WTC11 (cell line): ENCODE data around the gene MTM1. TPM values are rescaled to one million over a fixed set of nuclear protein-coding genes. Genes with fewer than 3 reads are reported as not detected.

ENCODE experiments used
- ATAC-seq: fragments of 200-7000 bp; cut with Tn5 transposase; 2 replicates; pipeline ENCODE4 v1.10.0; 2021; ENCODE audit warnings: mild to moderate bottlenecking, moderate library complexity
- CTCF ChIA-PET: fragments of 300-600 bp; sonication (Branson Sonifier 250); formaldehyde crosslinking; loops from one replicate; lab custom pipeline; 2021; ENCODE audit warnings: antibody characterized with exemption; lab: Charles Lee
- POLR2A ChIA-PET: fragments of 350-600 bp; sonication (Branson Sonifier 250); formaldehyde crosslinking; loops from one replicate; lab custom pipeline; 2021; ENCODE audit warnings: antibody characterized with exemption; lab: Charles Lee
- DNase-seq: peaks from one replicate; pipeline ENCODE4 v3.0.0; 2021; ENCODE audit warnings: low spot score
- H3K27ac Mint-ChIP-seq: 2 replicates; pipeline ENCODE4 v1.8.0; 2021; ENCODE audit warnings: mixed read lengths
- H3K27me3 Mint-ChIP-seq: 2 replicates; pipeline ENCODE4 v1.8.0; 2021; ENCODE audit warnings: low read depth, mild to moderate bottlenecking, moderate library complexity, mixed read lengths
- H3K36me3 Mint-ChIP-seq: 2 replicates; pipeline ENCODE4 v1.8.0; 2021; ENCODE audit warnings: mixed read lengths
- H3K4me1 Mint-ChIP-seq: 2 replicates; pipeline ENCODE4 v1.8.0; 2022; ENCODE audit warnings: mixed read lengths
- H3K4me3 Mint-ChIP-seq: 2 replicates; pipeline ENCODE4 v1.8.0; 2021; ENCODE audit warnings: mild to moderate bottlenecking, moderate library complexity, mixed read lengths
- H3K9me3 Mint-ChIP-seq: 2 replicates; pipeline ENCODE4 v1.8.0; 2021; ENCODE audit warnings: mixed read lengths
- CDX4 ChIP-seq: fragments of 250-450 bp; sonication (Bioruptor Pico); IDR thresholded peaks from 2 replicates; pipeline ENCODE4 v1.9.0; 2021; ENCODE audit warnings: moderate library complexity, mild to moderate bottlenecking, inconsistent platforms, borderline replicate concordance
- CTCF ChIP-seq: fragments of 200-600 bp; IDR thresholded peaks from 2 replicates; pipeline ENCODE4 v1.8.0; 2022; ENCODE audit warnings: antibody characterized with exemption
- EMX1 ChIP-seq: fragments of 250-450 bp; sonication (Bioruptor Pico); IDR thresholded peaks from 2 replicates; pipeline ENCODE4 v1.8.0; 2021; ENCODE audit warnings: mild to moderate bottlenecking
- ETV6 ChIP-seq: sonication (generic); formaldehyde crosslinking; IDR thresholded peaks from 2 replicates; pipeline ENCODE4 v1.8.1; 2022; ENCODE audit warnings: mild to moderate bottlenecking, missing genetic modification reagents
- FOXK1 ChIP-seq: sonication (generic); formaldehyde crosslinking; IDR thresholded peaks from 2 replicates; pipeline ENCODE4 v1.8.0; 2022; ENCODE audit warnings: mild to moderate bottlenecking, moderate library complexity, missing genetic modification reagents
- GRHL2 ChIP-seq: fragments of 250-450 bp; sonication (Bioruptor Pico); IDR thresholded peaks from 2 replicates; pipeline ENCODE4 v1.8.0; 2022; ENCODE audit warnings: mild to moderate bottlenecking, moderate library complexity; ENCODE audit not compliant: insufficient replicate concordance, severe bottlenecking
- PRDM15 ChIP-seq: sonication (generic); formaldehyde crosslinking; IDR thresholded peaks from 2 replicates; pipeline ENCODE4 v1.8.0; 2022; ENCODE audit warnings: missing genetic modification reagents
- ZNF219 ChIP-seq: sonication (generic); formaldehyde crosslinking; IDR thresholded peaks from 2 replicates; pipeline ENCODE4 v1.8.0; 2023; ENCODE audit warnings: missing genetic modification reagents, mild to moderate bottlenecking, borderline replicate concordance
- ZNF232 ChIP-seq: sonication (generic); formaldehyde crosslinking; IDR thresholded peaks from 2 replicates; pipeline ENCODE4 v1.8.0; 2022; ENCODE audit warnings: mild to moderate bottlenecking, missing genetic modification reagents
- ZNF263 ChIP-seq: sonication (generic); formaldehyde crosslinking; IDR thresholded peaks from 2 replicates; pipeline ENCODE4 v1.8.1; 2022; ENCODE audit warnings: low read depth, mild to moderate bottlenecking, moderate library complexity, missing genetic modification reagents
- ZNF396 ChIP-seq: fragments of 250-450 bp; sonication (Bioruptor Pico); IDR thresholded peaks from 2 replicates; pipeline ENCODE4 v1.8.0; 2021; ENCODE audit warnings: mild to moderate bottlenecking, moderate library complexity, borderline replicate concordance
- total RNA-seq: library from RNA; stranded (reverse); gene quantifications from 3 replicates; pipeline ENCODE4 v1.2.3, GENCODE V29; 2021
- TF ChIP-seq, protein P1 (sequence below): fragments of 250-450 bp; sonication (Bioruptor Pico); IDR thresholded peaks from 2 replicates; pipeline ENCODE4 v2.1.2; 2022; ENCODE audit warnings: mild to moderate bottlenecking, moderate library complexity
- TF ChIP-seq, protein P2 (sequence below): sonication (generic); formaldehyde crosslinking; IDR thresholded peaks from 2 replicates; pipeline ENCODE4 v1.8.1; 2023; ENCODE audit warnings: mild to moderate bottlenecking, missing genetic modification reagents, borderline replicate concordance
- TF ChIP-seq, protein P3 (sequence below): fragments of 250-450 bp; sonication (Bioruptor Pico); conservative IDR thresholded peaks from 2 replicates; pipeline ENCODE4 v1.9.0; 2021; ENCODE audit warnings: mild to moderate bottlenecking
- TF ChIP-seq, protein P4 (sequence below): sonication (generic); formaldehyde crosslinking; IDR thresholded peaks from 2 replicates; pipeline ENCODE4 v1.8.0; 2022; ENCODE audit warnings: mild to moderate bottlenecking, missing genetic modification reagents

The MTM1 gene
- total RNA-seq, 1 experiment from 2014 or later: 10.4 TPM

DNA sequence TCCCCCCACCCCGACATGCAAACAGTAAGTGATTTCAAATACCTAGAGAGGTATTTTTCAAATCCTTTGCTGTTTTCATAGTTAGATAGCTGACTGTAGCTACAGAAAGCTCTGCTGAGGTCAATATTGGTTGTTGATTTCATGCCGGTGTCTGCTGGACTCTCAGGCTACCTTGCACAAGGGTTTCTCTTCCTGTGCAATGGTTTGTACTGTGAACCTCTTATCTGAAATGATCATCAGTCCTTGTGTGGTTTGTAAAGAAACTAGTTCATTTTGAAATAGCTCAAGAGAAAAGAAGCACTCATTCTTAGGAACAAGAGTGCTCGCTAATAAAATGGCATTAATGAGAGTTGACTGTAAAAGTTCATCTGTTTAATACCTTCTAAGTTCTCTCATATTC lies 2.1 kb downstream of the MTM1 start (continued):
- TF ChIP-seq ZNF219 (CRISPR knock-in tag) (no peak), GRHL2 (CRISPR knock-in tag) (no peak), ZNF232 (CRISPR knock-in tag) (no peak), EMX1 (CRISPR knock-in tag) (no peak)
- TF ChIP-seq, protein P1, sequence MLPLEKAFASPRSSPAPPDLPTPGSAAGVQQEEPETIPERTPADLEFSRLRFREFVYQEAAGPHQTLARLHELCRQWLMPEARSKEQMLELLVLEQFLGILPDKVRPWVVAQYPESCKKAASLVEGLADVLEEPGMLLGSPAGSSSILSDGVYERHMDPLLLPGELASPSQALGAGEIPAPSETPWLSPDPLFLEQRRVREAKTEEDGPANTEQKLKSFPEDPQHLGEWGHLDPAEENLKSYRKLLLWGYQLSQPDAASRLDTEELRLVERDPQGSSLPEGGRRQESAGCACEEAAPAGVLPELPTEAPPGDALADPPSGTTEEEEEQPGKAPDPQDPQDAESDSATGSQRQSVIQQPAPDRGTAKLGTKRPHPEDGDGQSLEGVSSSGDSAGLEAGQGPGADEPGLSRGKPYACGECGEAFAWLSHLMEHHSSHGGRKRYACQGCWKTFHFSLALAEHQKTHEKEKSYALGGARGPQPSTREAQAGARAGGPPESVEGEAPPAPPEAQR (CRISPR knock-in tag): no peak
- TF ChIP-seq, protein P2, sequence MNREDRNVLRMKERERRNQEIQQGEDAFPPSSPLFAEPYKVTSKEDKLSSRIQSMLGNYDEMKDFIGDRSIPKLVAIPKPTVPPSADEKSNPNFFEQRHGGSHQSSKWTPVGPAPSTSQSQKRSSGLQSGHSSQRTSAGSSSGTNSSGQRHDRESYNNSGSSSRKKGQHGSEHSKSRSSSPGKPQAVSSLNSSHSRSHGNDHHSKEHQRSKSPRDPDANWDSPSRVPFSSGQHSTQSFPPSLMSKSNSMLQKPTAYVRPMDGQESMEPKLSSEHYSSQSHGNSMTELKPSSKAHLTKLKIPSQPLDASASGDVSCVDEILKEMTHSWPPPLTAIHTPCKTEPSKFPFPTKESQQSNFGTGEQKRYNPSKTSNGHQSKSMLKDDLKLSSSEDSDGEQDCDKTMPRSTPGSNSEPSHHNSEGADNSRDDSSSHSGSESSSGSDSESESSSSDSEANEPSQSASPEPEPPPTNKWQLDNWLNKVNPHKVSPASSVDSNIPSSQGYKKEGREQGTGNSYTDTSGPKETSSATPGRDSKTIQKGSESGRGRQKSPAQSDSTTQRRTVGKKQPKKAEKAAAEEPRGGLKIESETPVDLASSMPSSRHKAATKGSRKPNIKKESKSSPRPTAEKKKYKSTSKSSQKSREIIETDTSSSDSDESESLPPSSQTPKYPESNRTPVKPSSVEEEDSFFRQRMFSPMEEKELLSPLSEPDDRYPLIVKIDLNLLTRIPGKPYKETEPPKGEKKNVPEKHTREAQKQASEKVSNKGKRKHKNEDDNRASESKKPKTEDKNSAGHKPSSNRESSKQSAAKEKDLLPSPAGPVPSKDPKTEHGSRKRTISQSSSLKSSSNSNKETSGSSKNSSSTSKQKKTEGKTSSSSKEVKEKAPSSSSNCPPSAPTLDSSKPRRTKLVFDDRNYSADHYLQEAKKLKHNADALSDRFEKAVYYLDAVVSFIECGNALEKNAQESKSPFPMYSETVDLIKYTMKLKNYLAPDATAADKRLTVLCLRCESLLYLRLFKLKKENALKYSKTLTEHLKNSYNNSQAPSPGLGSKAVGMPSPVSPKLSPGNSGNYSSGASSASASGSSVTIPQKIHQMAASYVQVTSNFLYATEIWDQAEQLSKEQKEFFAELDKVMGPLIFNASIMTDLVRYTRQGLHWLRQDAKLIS: no peak

- ATAC-seq (no peak), DNase-seq (no peak)
- peaks cover 10% of the 10 kb centered on the region for H3K27me3 Mint-ChIP-seq
- ChIA-PET CTCF (interaction anchor here (0.9 kb wide), 1 partner anchor 54 kb away, joined by 3 read pairs; no protein-coding TSS in a partner anchor), POLR2A (no interaction called here)
- H3K27ac Mint-ChIP-seq: no peak overlapping the region
- no peak overlapping the region for H3K4me3 Mint-ChIP-seq
- TF ChIP-seq, protein P1 (CRISPR knock-in tag): no peak
- no peak for TF ChIP-seq ZNF396 (CRISPR knock-in tag)
- peaks cover 76% of the 10 kb centered on the region for H3K4me1 Mint-ChIP-seq
- H3K36me3 Mint-ChIP-seq: no peaks in the 10 kb centered on the region
- no peaks in the 10 kb centered on the region for H3K9me3 Mint-ChIP-seq
Observed at GRCh38 chrX:150572206-150572605, 3.8 kb downstream of the MTM1 start.

DNA sequence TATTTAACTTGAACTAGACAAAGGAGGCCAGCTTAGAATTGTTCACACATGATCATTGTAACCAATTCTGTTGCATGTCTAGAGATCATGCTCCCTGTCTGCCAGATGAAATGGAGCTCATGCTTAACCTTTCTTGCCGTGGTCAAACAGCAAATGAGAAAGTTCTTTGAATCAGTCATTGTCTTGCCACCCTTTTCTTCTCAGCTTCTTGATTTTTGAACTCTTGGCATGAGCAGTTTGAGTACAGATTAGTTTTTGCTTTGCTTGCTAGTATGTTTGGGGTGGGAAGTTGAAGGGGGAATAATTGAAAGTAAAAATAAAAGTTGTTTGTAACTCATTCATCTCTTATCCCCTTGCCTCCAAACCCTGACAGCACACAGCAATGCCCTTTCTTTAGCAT lies 4.7 kb downstream of the MTM1 start:
- ChIA-PET POLR2A (no interaction called here), CTCF (interaction anchor here (0.9 to 1.3 kb wide), 2 partner anchors 55 to 124 kb away, joined by 3 read pairs; no protein-coding TSS in a partner anchor)
- Mint-ChIP-seq H3K9me3 (peaks cover 3% of the 10 kb centered on the region; the same call in 1 of the 2 replicates), H3K36me3 (peaks cover 3% of the 10 kb centered on the region; the same call in 1 of the 2 replicates), H3K27ac (no peak overlapping the region), H3K27me3 (peaks cover 10% of the 10 kb centered on the region), H3K4me1 (peaks cover 76% of the 10 kb centered on the region), H3K4me3 (no peak overlapping the region)
- DNase-seq (no peak), ATAC-seq (no peak)
- TF ChIP-seq CTCF (no peak), GRHL2 (CRISPR knock-in tag) (no peak), ETV6 (CRISPR knock-in tag) (no peak), PRDM15 (CRISPR knock-in tag) (no peak), ZNF219 (CRISPR knock-in tag) (no peak), CDX4 (no peak), FOXK1 (CRISPR knock-in tag) (no peak), ZNF263 (CRISPR knock-in tag) (no peak)
- TF ChIP-seq, protein P3, sequence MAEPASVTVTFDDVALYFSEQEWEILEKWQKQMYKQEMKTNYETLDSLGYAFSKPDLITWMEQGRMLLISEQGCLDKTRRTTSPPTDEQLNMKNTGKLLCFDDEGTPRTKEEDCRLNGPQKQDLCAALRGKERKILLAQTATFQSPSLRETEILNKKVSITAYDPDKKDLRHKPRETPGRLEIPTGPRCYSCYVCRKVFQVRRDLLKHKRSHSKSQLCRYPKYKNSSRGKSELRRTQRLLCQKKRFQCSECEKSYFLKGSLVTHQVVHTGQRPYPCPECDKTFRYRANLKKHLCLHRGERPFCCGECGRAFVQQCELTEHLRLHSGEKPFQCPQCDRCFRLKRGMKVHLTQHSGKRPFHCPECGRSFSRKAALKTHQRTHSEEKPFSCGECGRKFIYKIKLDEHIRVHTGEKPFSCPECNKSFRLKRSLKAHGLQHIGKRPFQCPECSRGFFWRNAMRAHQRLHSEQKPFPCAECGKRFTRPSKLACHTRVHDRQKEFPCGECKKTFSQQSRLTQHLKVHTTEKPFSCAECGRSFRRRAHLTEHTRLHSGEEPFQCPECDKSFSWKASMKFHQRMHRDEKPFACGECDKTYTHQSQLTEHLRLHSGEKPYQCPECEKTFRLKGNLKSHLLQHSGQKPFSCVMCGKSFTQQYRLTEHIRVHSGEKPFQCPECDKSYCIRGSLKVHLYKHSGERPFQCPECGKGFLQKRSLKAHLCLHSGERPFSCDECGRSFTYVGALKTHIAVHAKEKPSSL: no peak
- TF ChIP-seq, protein P4, sequence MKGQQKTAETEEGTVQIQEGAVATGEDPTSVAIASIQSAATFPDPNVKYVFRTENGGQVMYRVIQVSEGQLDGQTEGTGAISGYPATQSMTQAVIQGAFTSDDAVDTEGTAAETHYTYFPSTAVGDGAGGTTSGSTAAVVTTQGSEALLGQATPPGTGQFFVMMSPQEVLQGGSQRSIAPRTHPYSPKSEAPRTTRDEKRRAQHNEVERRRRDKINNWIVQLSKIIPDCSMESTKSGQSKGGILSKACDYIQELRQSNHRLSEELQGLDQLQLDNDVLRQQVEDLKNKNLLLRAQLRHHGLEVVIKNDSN (CRISPR knock-in tag): no peak
